H9 (cell line): ENCODE measurements around the gene TMEM106B. TPM values are rescaled to one million over a fixed set of nuclear protein-coding genes. Genes with fewer than 3 reads are reported as not detected.

Experiments
- DNase-seq: peaks from one replicate; pipeline ENCODE4 v3.0.0-alpha.2; 2017
- H2AFZ ChIP-seq: one replicate; pipeline ENCODE4 v1.6.1; 2013; ENCODE audit warnings: mild to moderate bottlenecking, low read length, control low read depth, moderate library complexity
- H2AK5ac ChIP-seq: 2 replicates; pipeline ENCODE4 v1.6.1; 2013; ENCODE audit warnings: low read length, control low read depth, mixed read lengths; ENCODE audit not compliant: insufficient read length
- H2BK120ac ChIP-seq: one replicate; pipeline ENCODE4 v1.6.1; 2013; ENCODE audit warnings: low read depth, mild to moderate bottlenecking, low read length, control low read depth, inconsistent platforms; ENCODE audit not compliant: poor library complexity, severe bottlenecking
- H2BK12ac ChIP-seq: 2 replicates; pipeline ENCODE4 v1.6.1; 2013; ENCODE audit warnings: low read length, control low read depth, mixed read lengths, low read depth; ENCODE audit not compliant: insufficient read length
- H2BK15ac ChIP-seq: 2 replicates; pipeline ENCODE4 v1.6.1; 2013; ENCODE audit warnings: low read depth, low read length, control low read depth
- H2BK20ac ChIP-seq: one replicate; pipeline ENCODE4 v1.6.1; 2013; ENCODE audit warnings: low read depth, mild to moderate bottlenecking, low read length, control low read depth, inconsistent platforms; ENCODE audit not compliant: poor library complexity, severe bottlenecking
- H2BK5ac ChIP-seq: 2 replicates; pipeline ENCODE4 v1.6.1; 2013; ENCODE audit warnings: low read length, control low read depth, mixed read lengths; ENCODE audit not compliant: insufficient read length
- H3K14ac ChIP-seq: 2 replicates; pipeline ENCODE4 v1.6.1; 2013; ENCODE audit warnings: low read length, control low read depth; ENCODE audit not compliant: insufficient read depth
- H3K18ac ChIP-seq: 2 replicates; pipeline ENCODE4 v1.6.1; 2013; ENCODE audit warnings: low read depth, mild to moderate bottlenecking, mixed read lengths, low read length, control low read depth; ENCODE audit not compliant: insufficient read length
- H3K23ac ChIP-seq: 2 replicates; pipeline ENCODE4 v1.6.1; 2013; ENCODE audit warnings: low read length, control low read depth, mixed read lengths, low read depth; ENCODE audit not compliant: insufficient read length
- H3K23me2 ChIP-seq: 2 replicates; pipeline ENCODE4 v1.6.1; 2013; ENCODE audit warnings: low read depth, mild to moderate bottlenecking, mixed read lengths, low read length, control low read depth; ENCODE audit not compliant: insufficient read length, poor library complexity, severe bottlenecking
- H3K27ac ChIP-seq: 2 replicates; pipeline ENCODE4 v1.5.1; 2013; ENCODE audit warnings: low read length, control low read depth, mixed read lengths, low read depth; ENCODE audit not compliant: insufficient read length
- H3K27me3 ChIP-seq: 2 replicates; pipeline ENCODE4 v1.6.1; 2013; ENCODE audit warnings: low read length, control low read depth, inconsistent platforms; ENCODE audit not compliant: insufficient read depth
- H3K4ac ChIP-seq: 2 replicates; pipeline ENCODE4 v1.6.1; 2013; ENCODE audit warnings: low read depth, mild to moderate bottlenecking, control low read depth, inconsistent platforms, low read length, moderate library complexity
- H3K4me1 ChIP-seq: 2 replicates; pipeline ENCODE4 v1.6.1; 2013; ENCODE audit warnings: low read length, control low read depth, inconsistent platforms; ENCODE audit not compliant: insufficient read depth
- H3K4me2 ChIP-seq: 2 replicates; pipeline ENCODE4 v1.6.1; 2013; ENCODE audit warnings: low read length, control low read depth, mixed read lengths; ENCODE audit not compliant: insufficient read length, insufficient read depth
- H3K56ac ChIP-seq: 2 replicates; pipeline ENCODE4 v1.6.1; 2013; ENCODE audit warnings: low read depth, mild to moderate bottlenecking, mixed read lengths, low read length, control low read depth; ENCODE audit not compliant: insufficient read length
- H3K79me1 ChIP-seq: 2 replicates; pipeline ENCODE4 v1.6.1; 2013; ENCODE audit warnings: low read depth, mild to moderate bottlenecking, moderate library complexity, low read length, control low read depth, inconsistent platforms; ENCODE audit not compliant: insufficient read depth, poor library complexity, severe bottlenecking
- H3K79me2 ChIP-seq: 2 replicates; pipeline ENCODE4 v1.6.1; 2013; ENCODE audit warnings: low read length, control low read depth, inconsistent platforms; ENCODE audit not compliant: insufficient read depth
- H3K9ac ChIP-seq: 2 replicates; pipeline ENCODE4 v1.6.1; 2013; ENCODE audit warnings: low read length, control low read depth, mixed read lengths; ENCODE audit not compliant: insufficient read length; ENCODE audit errors: extremely low read depth
- H3K9me3 ChIP-seq: one replicate; pipeline ENCODE4 v1.6.1; 2013; ENCODE audit warnings: low read depth, low read length, inconsistent platforms; ENCODE audit not compliant: control insufficient read depth
- H3T11ph ChIP-seq: one replicate; pipeline ENCODE4 v1.6.1; 2013; ENCODE audit warnings: mild to moderate bottlenecking, low read length, control low read depth, inconsistent platforms
- H4K20me1 ChIP-seq: one replicate; pipeline ENCODE4 v1.6.1; 2013; ENCODE audit not compliant: control insufficient read depth, insufficient read length, insufficient read depth
- H4K5ac ChIP-seq: 2 replicates; pipeline ENCODE4 v1.6.1; 2013; ENCODE audit warnings: low read depth, mild to moderate bottlenecking, mixed read lengths, low read length, control low read depth; ENCODE audit not compliant: insufficient read length
- H4K8ac ChIP-seq: replicated peaks from 2 replicates; pipeline ENCODE4 v1.6.1; 2013; ENCODE audit warnings: low read length, control low read depth, mixed read lengths, low read depth; ENCODE audit not compliant: insufficient read length
- H4K91ac ChIP-seq: 2 replicates; pipeline ENCODE4 v1.6.1; 2013; ENCODE audit warnings: low read depth, mild to moderate bottlenecking, moderate library complexity, mixed read lengths, low read length, control low read depth; ENCODE audit not compliant: insufficient read length
- H3K27ac Mint-ChIP-seq, 3 experiments: 2 replicates in 2 of 3; 3 replicates in 1 of 3; pipeline ENCODE4 v1.8.0; 2020 to 2021; ENCODE audit warnings: mixed read lengths in 3 of 3, mild to moderate bottlenecking in 1 of 3, moderate library complexity in 1 of 3
- H3K27me3 Mint-ChIP-seq: 2 replicates; pipeline ENCODE4 v1.8.0; 2021; ENCODE audit warnings: low read depth, mild to moderate bottlenecking, moderate library complexity, mixed read lengths
- H3K36me3 Mint-ChIP-seq, 3 experiments: 2 replicates in 2 of 3; 3 replicates in 1 of 3; pipeline ENCODE4 v1.8.0; 2020 to 2021; ENCODE audit warnings: low read depth in 3 of 3, mixed read lengths in 3 of 3; ENCODE audit not compliant: insufficient read depth in 1 of 3
- H3K4me1 Mint-ChIP-seq, 2 experiments: 2 replicates each; pipeline ENCODE4 v1.8.0; 2020; ENCODE audit warnings: mixed read lengths in 2 of 2
- H3K4me3 Mint-ChIP-seq, 2 experiments: 2 replicates in 1 of 2; 3 replicates in 1 of 2; pipeline ENCODE4 v1.8.0; 2020 to 2021; ENCODE audit warnings: mild to moderate bottlenecking in 2 of 2, mixed read lengths in 2 of 2, moderate library complexity in 1 of 2
- H3K9me3 Mint-ChIP-seq, 2 experiments: 2 replicates in 1 of 2; 3 replicates in 1 of 2; pipeline ENCODE4 v1.8.0; 2020; ENCODE audit warnings: mild to moderate bottlenecking in 2 of 2, mixed read lengths in 2 of 2, moderate library complexity in 1 of 2
- CTCF ChIP-seq: fragments of 200-600 bp; sonication (generic); conservative IDR thresholded peaks from 3 replicates; pipeline ENCODE4 v1.8.0; 2021; ENCODE audit warnings: antibody characterized with exemption, mild to moderate bottlenecking
- WGBS: extraction: QIAGEN DNeasy Blood & Tissue Kit; methylation state at CpG from one replicate; pipeline ENCODE4 v1.1.7; 2013; ENCODE audit warnings: missing lambda C conversion rate, low lambda C conversion rate, mixed read lengths; ENCODE audit not compliant: insufficient read length; ENCODE audit errors: extremely low coverage; 5-methylcytosine and 5-hydroxymethylcytosine counted together
- total RNA-seq: library from RNA; stranded (reverse); gene quantifications from 2 replicates; pipeline ENCODE4 v1.2.1, GENCODE V29; 2021

The TMEM106B gene
- total RNA-seq, 1 experiment from 2014 or later: 28.4 TPM

GRCh38 chr7:12290761-12291160, 79.7 kb downstream of the TMEM106B start:
- no peaks in the 10 kb centered on the region for H3K4me1 ChIP-seq
- H3K4ac ChIP-seq: no peak overlapping the region
- Mint-ChIP-seq H3K27me3 (no peaks in the 10 kb centered on the region), H3K9me3 (peaks cover 13 to 18% of the 10 kb centered on the region in 2 experiments), H3K4me1 (no peaks in the 10 kb centered on the region; a peak in 1 of 4 replicates), H3K36me3 (peaks cover 3 to 21% (median 13%) of the 10 kb centered on the region in 3 experiments), H3K27ac (no peak overlapping the region), H3K4me3 (no peak overlapping the region)
- H2BK120ac ChIP-seq: no peak overlapping the region
- no peaks in the 10 kb centered on the region; the same call in 1 of the 2 replicates for H3K79me2 ChIP-seq
- no peak overlapping the region for H3K56ac ChIP-seq
- peaks cover 10% of the 10 kb centered on the region for H3K9me3 ChIP-seq
- DNase-seq: no peak
- no peaks in the 10 kb centered on the region for H3K23me2 ChIP-seq
- no peak overlapping the region for H2BK12ac ChIP-seq
- no CpG with 5 or more reads among the region's 1 CpG for WGBS
- no peak overlapping the region for H2AK5ac ChIP-seq
- no peak overlapping the region for H4K91ac ChIP-seq
- no peak overlapping the region for H3K14ac ChIP-seq
- no peak overlapping the region for H2BK5ac ChIP-seq
- H3K9ac ChIP-seq: no peak overlapping the region
- no peak overlapping the region for H3K4me2 ChIP-seq
- H3K27me3 ChIP-seq: no peaks in the 10 kb centered on the region; the same call in 1 of the 2 replicates
- H2BK20ac ChIP-seq: no peak overlapping the region
- no peak for TF ChIP-seq CTCF
- no peak overlapping the region for H3K18ac ChIP-seq
- no peak overlapping the region for H3T11ph ChIP-seq
- no peak overlapping the region for H2BK15ac ChIP-seq
- no peak overlapping the region for H2AFZ ChIP-seq
- H3K79me1 ChIP-seq: no peaks in the 10 kb centered on the region
- H3K27ac ChIP-seq: no peak overlapping the region
- no peaks in the 10 kb centered on the region for H4K20me1 ChIP-seq
- H4K5ac ChIP-seq: no peak overlapping the region
- H4K8ac ChIP-seq: no peak overlapping the region
- H3K23ac ChIP-seq: no peak overlapping the region
